HG02610 (cell line): ENCODE measurements around the gene TMUB1.

ENCODE experiments used
- ATAC-seq: cut with Tn5 transposase; IDR thresholded peaks from one replicate; pipeline ENCODE4 v1.9.1; 2021; ENCODE audit warnings: mild to moderate bottlenecking, moderate library complexity; ENCODE audit not compliant: unreplicated experiment

The TMUB1 gene

GRCh38 chr7:151035026-151035717 is 48.1 kb downstream of the TMUB1 start:
- ATAC-seq: no peak

DNA sequence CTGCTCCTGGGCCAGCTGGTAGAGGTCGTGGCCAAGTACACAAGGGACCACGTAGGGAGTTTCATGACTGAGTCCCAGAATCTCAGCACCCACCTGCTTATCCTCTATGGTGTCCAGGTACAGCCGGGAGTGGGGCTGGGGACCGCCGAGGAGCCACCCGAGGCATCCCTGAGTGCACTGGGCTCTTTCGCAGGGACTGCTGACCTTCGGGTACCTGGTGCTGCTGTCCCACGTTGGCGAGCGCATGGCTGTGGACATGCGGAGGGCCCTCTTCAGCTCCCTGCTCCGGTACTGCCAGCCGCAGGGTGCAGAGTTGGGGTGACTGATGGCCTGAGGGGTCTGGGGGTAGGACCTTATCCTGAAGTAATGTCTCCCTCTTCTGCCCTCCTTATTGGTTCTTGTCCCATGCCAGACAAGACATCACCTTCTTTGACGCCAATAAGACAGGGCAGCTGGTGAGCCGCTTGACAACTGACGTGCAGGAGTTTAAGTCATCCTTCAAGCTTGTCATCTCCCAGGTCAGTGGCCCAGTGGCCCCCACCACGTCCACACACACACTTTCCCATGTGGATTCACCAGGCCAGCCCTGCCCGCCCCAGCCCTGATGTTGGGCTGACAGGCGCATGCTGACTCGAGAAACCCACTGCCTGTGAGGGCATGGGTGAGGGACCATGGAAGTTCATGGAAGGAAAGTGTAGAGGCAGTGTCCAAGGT is 48.8 kb downstream of the TMUB1 start:
- ATAC-seq: no peak

GRCh38 chr7:151033864-151034249 is 49.4 kb downstream of the TMUB1 start:
- no peak for ATAC-seq

GRCh38 chr7:151032936-151033863 is 50.1 kb downstream of the TMUB1 start:
- no peak for ATAC-seq
